Stimulated activated naive CD4-positive, alpha-beta T cell (primary cell): ENCODE data around the gene CELF2.

Experiments
- DNase-seq, 6 experiments: peaks; one replicate each; lab custom pipeline; 2025; lab: John Stamatoyannopoulos, UW

CELF2 gene

GRCh38 chr10:11194859-11195586 is 177.4 kb downstream of the CELF2 start:
- no peak for DNase-seq

- DNase-seq: no peak
Observed at GRCh38 chr10:11195623-11196022, 178.0 kb downstream of the CELF2 start.

- no peak for DNase-seq
Observed at GRCh38 chr10:11197266-11197712, 179.6 kb downstream of the CELF2 start.

- DNase-seq: no peak
Observed at GRCh38 chr10:11197878-11198277, 180.2 kb downstream of the CELF2 start.

GRCh38 chr10:11201911-11202310 is 184.2 kb downstream of the CELF2 start:
- no peak for DNase-seq

GRCh38 chr10:11204351-11204942 is 186.8 kb downstream of the CELF2 start:
- no peak for DNase-seq

- no peak for DNase-seq
Observed at GRCh38 chr10:11205030-11205772, 187.5 kb downstream of the CELF2 start.

GRCh38 chr10:11206676-11207559 is 189.2 kb downstream of the CELF2 start:
- no peak for DNase-seq

- no peak for DNase-seq
Observed at GRCh38 chr10:11207560-11207844, 189.8 kb downstream of the CELF2 start.

GRCh38 chr10:11208243-11208642 is 190.6 kb downstream of the CELF2 start:
- DNase-seq: no peak

GRCh38 chr10:11208908-11209829 is 191.5 kb downstream of the CELF2 start:
- DNase-seq: peak in 3 of 6 experiments; percentile 12 to 24 (median 21)

- DNase-seq: peak in 1 of 6 experiments; percentile 32
Observed at GRCh38 chr10:11209830-11210181, 192.1 kb downstream of the CELF2 start.

GRCh38 chr10:11210211-11210922 is 192.7 kb downstream of the CELF2 start:
- DNase-seq: peak in 1 of 6 experiments; percentile 11

- no peak for DNase-seq
Observed at GRCh38 chr10:11212288-11213085, 194.8 kb downstream of the CELF2 start.

- no peak for DNase-seq
Observed at GRCh38 chr10:11213137-11213536, 195.5 kb downstream of the CELF2 start.

- DNase-seq: no peak
Observed at GRCh38 chr10:11214407-11214806, 196.7 kb downstream of the CELF2 start.

- DNase-seq: no peak
Observed at GRCh38 chr10:11215471-11215870, 197.8 kb downstream of the CELF2 start.

GRCh38 chr10:11217521-11217920 is 199.8 kb downstream of the CELF2 start:
- DNase-seq: no peak

GRCh38 chr10:11218395-11218794 is 200.7 kb downstream of the CELF2 start:
- DNase-seq: no peak

- DNase-seq: no peak
Observed at GRCh38 chr10:11219431-11219830, 201.8 kb downstream of the CELF2 start.
